SH-SY5Y (cell line): ENCODE results near the gene DHRS2.

Source experiments
- GATA2 ChIP-seq: IDR thresholded peaks from 2 replicates; pipeline ENCODE4 v1.6.1; 2011; ENCODE audit warnings: mild to moderate bottlenecking, low read depth, low read length
- GATA3 ChIP-seq: IDR thresholded peaks from 2 replicates; pipeline ENCODE4 v1.6.1; 2011; ENCODE audit warnings: low read depth, mild to moderate bottlenecking, low read length, moderate library complexity

DNA sequence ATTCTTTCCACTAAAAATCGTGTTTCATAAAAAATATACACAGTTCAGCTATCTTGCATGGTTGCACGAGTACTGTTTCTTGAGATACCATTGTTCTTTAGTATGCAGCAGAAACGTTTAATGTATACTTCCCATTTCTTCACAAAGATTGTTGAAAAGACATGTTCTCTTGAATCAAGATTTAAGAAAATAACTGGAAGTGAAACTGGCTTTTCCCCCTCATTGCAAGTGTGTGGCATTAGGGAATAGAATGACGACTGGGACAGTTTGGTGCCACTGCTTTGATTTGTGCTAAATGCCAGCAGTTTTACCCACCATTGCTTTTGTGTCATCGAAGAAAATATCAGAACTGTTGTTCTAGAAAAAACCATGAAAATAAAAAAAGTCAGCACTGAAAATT, 20.3 kb upstream of the DHRS2 start:
- TF ChIP-seq GATA3: no peak
- TF ChIP-seq GATA2: no peak
